Measurements from ENCODE around the gene HDDC3. TPM values are rescaled to one million over a fixed set of nuclear protein-coding genes. Genes with fewer than 3 reads are reported as not detected.
A peak's percentile ranks its signal among the peaks of the same experiment; 100 is the strongest.

HDDC3 gene
- total and polyA plus RNA-seq, 11 donors: 10.9 to 19.9 (median 15.2) TPM

DNA sequence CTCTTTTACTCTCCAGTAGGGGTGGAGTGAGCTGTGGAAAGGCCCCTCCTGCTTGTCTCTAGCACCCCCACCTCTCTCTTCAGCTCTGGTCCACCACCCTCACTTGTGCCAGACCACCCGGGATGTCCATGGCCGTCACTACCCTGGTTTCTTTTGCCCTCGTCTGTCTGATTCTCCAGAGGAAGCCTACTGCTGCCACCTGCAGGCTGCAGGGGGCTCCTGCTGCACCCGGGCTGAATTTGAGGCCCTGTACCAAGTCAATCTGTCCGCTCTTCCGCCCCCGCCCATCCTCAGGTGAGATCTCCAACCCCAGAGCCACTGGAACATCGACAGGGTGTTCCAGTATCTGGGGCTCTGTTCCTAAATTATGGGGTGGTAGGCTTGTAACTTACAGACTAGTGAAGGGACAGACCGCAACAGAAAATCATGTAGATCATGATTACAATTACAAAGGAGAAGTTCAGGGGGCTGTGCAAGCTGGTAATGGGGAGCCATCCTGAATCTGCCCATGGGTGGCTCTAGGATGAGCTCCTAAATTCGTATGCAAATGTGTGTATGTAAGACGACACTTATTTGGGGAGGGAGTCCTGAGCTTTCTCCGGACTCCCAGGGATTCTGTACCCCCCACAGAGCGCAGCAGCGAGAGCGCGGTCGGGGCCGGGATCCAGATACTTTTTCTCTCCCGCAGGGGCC lies 2.1 kb upstream of the HDDC3 start:
- H3K27ac ChIP-seq: peak overlapping the region in 11 of 12 donors; percentile 64 to 85 (median 77)
- DNase-seq (peak; percentile 82 to 91 (median 86)), ATAC-seq (peak; percentile 27 to 53 (median 44))
- TF ChIP-seq, protein P1, sequence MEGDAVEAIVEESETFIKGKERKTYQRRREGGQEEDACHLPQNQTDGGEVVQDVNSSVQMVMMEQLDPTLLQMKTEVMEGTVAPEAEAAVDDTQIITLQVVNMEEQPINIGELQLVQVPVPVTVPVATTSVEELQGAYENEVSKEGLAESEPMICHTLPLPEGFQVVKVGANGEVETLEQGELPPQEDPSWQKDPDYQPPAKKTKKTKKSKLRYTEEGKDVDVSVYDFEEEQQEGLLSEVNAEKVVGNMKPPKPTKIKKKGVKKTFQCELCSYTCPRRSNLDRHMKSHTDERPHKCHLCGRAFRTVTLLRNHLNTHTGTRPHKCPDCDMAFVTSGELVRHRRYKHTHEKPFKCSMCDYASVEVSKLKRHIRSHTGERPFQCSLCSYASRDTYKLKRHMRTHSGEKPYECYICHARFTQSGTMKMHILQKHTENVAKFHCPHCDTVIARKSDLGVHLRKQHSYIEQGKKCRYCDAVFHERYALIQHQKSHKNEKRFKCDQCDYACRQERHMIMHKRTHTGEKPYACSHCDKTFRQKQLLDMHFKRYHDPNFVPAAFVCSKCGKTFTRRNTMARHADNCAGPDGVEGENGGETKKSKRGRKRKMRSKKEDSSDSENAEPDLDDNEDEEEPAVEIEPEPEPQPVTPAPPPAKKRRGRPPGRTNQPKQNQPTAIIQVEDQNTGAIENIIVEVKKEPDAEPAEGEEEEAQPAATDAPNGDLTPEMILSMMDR (IDR thresholded peaks at IDR 0.05): peak; percentile 78 to 94 (median 88)
- no peak for TF ChIP-seq POLR2A (IDR thresholded peaks at IDR 0.05)
- WGBS, 4 donors: 2 to 3% (median 2%) methylated on average over 11 to 19 of the region's 19 CpGs
- H3K4me1 ChIP-seq: peaks cover 11 to 58% (median 43%) of the 10 kb centered on the region in 12 donors
- intact Hi-C loops (cut with DNase I): loop anchor here in 7 of 10 donors (1.0 to 5.0 kb wide), 7 partner anchors 32 to 287 kb away; partner anchors contain the start of genes MAN2A2 (in 2 of the 7) and PRC1 (in 1 of the 7)
- H3K27me3 ChIP-seq: no peaks in the 10 kb centered on the region
- no peaks in the 10 kb centered on the region for H3K9me3 ChIP-seq
- peak overlapping the region; percentile 50 to 87 (median 68) for H3K4me3 ChIP-seq
- H3K36me3 ChIP-seq: peaks cover 0 to 30% (median 28%) of the 10 kb centered on the region in 9 donors

DNA sequence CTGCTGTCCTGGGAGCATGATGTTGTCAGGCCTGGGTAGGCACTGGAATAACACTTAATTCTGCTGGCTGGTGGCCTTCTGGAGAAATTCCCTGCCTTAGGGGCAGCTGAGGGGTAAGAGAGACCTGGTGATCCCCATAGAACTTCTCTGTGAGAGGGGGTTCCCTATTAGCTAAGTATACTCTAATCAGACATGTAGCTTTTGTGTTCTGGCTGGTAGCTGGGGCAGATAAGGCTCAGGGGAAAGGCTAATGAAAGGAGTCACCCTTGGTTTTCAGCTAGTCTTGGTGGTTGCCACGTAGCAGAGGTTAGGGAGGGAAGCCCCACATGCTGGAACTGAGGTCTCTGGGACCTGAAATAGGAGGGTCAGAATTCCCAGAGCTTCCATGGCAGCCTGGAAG lies 952 bp upstream of the HDDC3 start:
- Histone ChIP-seq H3K4me1 (peaks cover 11 to 66% (median 47%) of the 10 kb centered on the region in 12 donors), H3K27ac (peak overlapping the region in 3 of 12 donors; percentile 11 to 97 (median 96))

DNA sequence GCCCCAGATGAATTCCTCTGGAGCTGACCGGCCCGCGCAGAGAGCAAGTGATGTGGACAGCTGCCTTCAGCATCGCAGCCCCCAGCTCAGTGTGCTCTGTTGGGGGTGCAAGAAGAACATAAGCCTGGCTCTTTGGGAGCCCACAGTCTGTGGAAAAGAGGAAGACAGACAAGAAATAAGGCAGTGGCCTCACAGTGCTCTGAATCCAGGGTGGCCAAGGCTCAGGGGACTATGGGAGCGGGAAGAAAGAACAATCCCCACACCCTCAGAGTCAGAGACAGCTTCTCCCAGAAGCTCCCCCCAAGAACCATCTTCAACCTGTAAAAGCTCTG lies 277 bp upstream of the HDDC3 start:
- peak overlapping the region in 11 of 12 donors; percentile 89 to 97 (median 96) for H3K27ac ChIP-seq
- peaks cover 0 to 13% (median 10%) of the 10 kb centered on the region in 9 donors for H3K36me3 ChIP-seq
- H3K9me3 ChIP-seq: no peaks in the 10 kb centered on the region
- peak in 1 of 2 donors; percentile 3 for TF ChIP-seq POLR2A (IDR thresholded peaks at IDR 0.05)
- TF ChIP-seq, protein P1 (IDR thresholded peaks at IDR 0.05): peak in 3 of 12 donors; percentile 2 to 6 (median 2)
- intact Hi-C loops (cut with DNase I): loop anchor here in 7 of 10 donors (1.0 to 5.0 kb wide), 7 partner anchors 30 to 285 kb away; partner anchors contain the start of gene MAN2A2 (in 2 of the 7)
- H3K4me1 ChIP-seq: peaks cover 11 to 69% (median 47%) of the 10 kb centered on the region in 12 donors
- no peak for DNase-seq
- WGBS, 4 donors: 16 to 19% (median 18%) methylated on average over 5 of the region's 5 CpGs
- peak overlapping the region in 9 of 12 donors; percentile 73 to 95 (median 91) for H3K4me3 ChIP-seq
- ATAC-seq: no peak
- no peaks in the 10 kb centered on the region for H3K27me3 ChIP-seq

More for the DNA sequence above, 952 bp upstream of the HDDC3 start:
- ATAC-seq: no peak
- Histone ChIP-seq H3K4me3 (no peak overlapping the region), H3K9me3 (no peaks in the 10 kb centered on the region), H3K36me3 (peaks cover 0 to 19% (median 17%) of the 10 kb centered on the region in 9 donors), H3K27me3 (no peaks in the 10 kb centered on the region)
- 62 to 90% (median 66%) methylated on average over 1 of the region's 1 CpG for WGBS, 4 donors
- no peak for DNase-seq
- TF ChIP-seq, protein P1 (IDR thresholded peaks at IDR 0.05): no peak
- no peak for TF ChIP-seq POLR2A (IDR thresholded peaks at IDR 0.05)
- intact Hi-C loops (cut with DNase I): loop anchor here in 7 of 10 donors (2.0 to 5.0 kb wide), 6 partner anchors 30 to 286 kb away; partner anchors contain the start of gene MAN2A2 (in 2 of the 7)

DNA sequence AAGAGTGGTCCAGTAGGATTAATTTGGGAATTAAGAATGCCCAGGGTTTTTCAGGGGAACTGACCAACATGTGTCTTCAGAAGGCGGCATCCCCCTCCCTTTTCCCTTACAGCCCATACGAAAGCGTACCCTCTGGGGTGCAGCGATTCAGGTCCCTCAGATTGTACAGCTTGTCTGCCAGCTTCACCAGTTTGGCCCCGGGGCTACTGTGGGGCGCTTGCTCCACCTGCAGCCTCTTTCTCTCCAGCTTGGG lies 848 bp downstream of the HDDC3 start:
- intact Hi-C loops (cut with DNase I): loop anchor here in 5 of 10 donors (2.0 to 5.0 kb wide), 4 partner anchors 29 to 284 kb away; partner anchors contain the start of gene MAN2A2 (in 3 of the 5)
- peak overlapping the region in 10 of 12 donors; percentile 73 to 95 (median 89) for H3K4me3 ChIP-seq

More for the DNA sequence above, 848 bp downstream of the HDDC3 start:
- H3K27ac ChIP-seq: peak overlapping the region; percentile 89 to 97 (median 96)
- WGBS, 4 donors: 23 to 38% (median 34%) methylated on average over 6 of the region's 6 CpGs
- DNase-seq: no peak
- no peaks in the 10 kb centered on the region for H3K9me3 ChIP-seq
- peaks cover 11 to 62% (median 44%) of the 10 kb centered on the region in 12 donors for H3K4me1 ChIP-seq
- TF ChIP-seq, protein P1 (IDR thresholded peaks at IDR 0.05): peak in 2 of 12 donors; percentile 24 to 35
- no peak for TF ChIP-seq POLR2A (IDR thresholded peaks at IDR 0.05)
- peaks cover 0 to 1% (median 0%) of the 10 kb centered on the region in 9 donors for H3K36me3 ChIP-seq
- H3K27me3 ChIP-seq: no peaks in the 10 kb centered on the region
- ATAC-seq: no peak

Data from heart left ventricle (tissue), 16 donors.